Coronary artery (tissue), 2 donors: Measurements from ENCODE around the gene FLACC1.

Experiments
- DNase-seq: peaks from one replicate; pipeline ENCODE4 v3.0.0-alpha.2; 2017; ENCODE audit warnings: low spot score
- H3K27ac ChIP-seq, 2 donors: fragments of 200-600 bp; sonication (generic); one replicate each; pipeline ENCODE4 v1.5.1; 2016 to 2019
- H3K4me3 ChIP-seq: fragments of 200-600 bp; sonication (generic); 2 replicates; pipeline ENCODE4 v1.5.1; 2016; ENCODE audit warnings: mild to moderate bottlenecking, moderate library complexity
- CTCF ChIP-seq: fragments of 200-600 bp; sonication (generic); IDR thresholded peaks from one replicate; pipeline ENCODE4 v1.5.1; 2019; ENCODE audit warnings: antibody characterized with exemption

Gene FLACC1

GRCh38 chr2:201329409-201329808 lies 27.7 kb downstream of the FLACC1 start:
- Histone ChIP-seq H3K4me3 (no peak overlapping the region), H3K27ac (no peak overlapping the region)
- TF ChIP-seq CTCF: no peak
- no peak for DNase-seq

- no peak for DNase-seq
- no peak for TF ChIP-seq CTCF
- Histone ChIP-seq H3K4me3 (no peak overlapping the region), H3K27ac (no peak overlapping the region)
Measured at GRCh38 chr2:201327678-201328077, 29.5 kb downstream of the FLACC1 start.

- TF ChIP-seq CTCF: no peak
- no peak overlapping the region for H3K27ac ChIP-seq
- H3K4me3 ChIP-seq: no peak overlapping the region
- DNase-seq: no peak
Measured at GRCh38 chr2:201322772-201323171, 34.4 kb downstream of the FLACC1 start.

- DNase-seq: no peak
- Histone ChIP-seq H3K27ac (no peak overlapping the region), H3K4me3 (no peak overlapping the region)
- TF ChIP-seq CTCF: no peak
Measured at GRCh38 chr2:201320701-201321100, 36.4 kb downstream of the FLACC1 start.

GRCh38 chr2:201320257-201320656 lies 36.9 kb downstream of the FLACC1 start:
- no peak for TF ChIP-seq CTCF
- Histone ChIP-seq H3K4me3 (no peak overlapping the region), H3K27ac (no peak overlapping the region)
- no peak for DNase-seq

GRCh38 chr2:201319511-201319910 lies 37.6 kb downstream of the FLACC1 start:
- Histone ChIP-seq H3K4me3 (no peak overlapping the region), H3K27ac (no peak overlapping the region)
- TF ChIP-seq CTCF: no peak
- DNase-seq: no peak

GRCh38 chr2:201313362-201313761 lies 43.8 kb downstream of the FLACC1 start:
- no peak for TF ChIP-seq CTCF
- Histone ChIP-seq H3K4me3 (no peak overlapping the region), H3K27ac (no peak overlapping the region)
- DNase-seq: no peak
